Measurements from ENCODE around the gene FIGLA.
"Not testable (repeated sequence)": the region's sequence is repeated elsewhere in the genome, so short reads cannot be mapped to it uniquely, and the experiment has no call there.

DNA sequence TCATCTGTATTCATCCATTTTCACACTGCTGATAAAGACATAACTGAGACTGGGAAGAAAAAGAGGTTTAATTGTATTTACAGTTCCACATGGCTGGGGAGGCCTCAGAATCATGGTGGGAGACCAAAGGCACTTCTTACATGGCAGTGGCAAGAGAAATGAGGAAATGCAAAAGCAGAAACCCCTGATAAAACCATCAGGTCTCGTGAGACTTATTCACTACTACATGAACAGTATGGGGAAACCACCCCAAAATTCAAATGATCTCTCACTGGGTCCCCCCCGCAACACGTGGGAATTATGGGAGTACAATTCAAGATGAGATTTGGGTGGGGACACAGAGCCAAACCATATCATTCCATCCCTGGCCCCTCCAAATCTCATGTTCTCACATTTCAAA lies 7.6 kb upstream of the FIGLA start:
- TF ChIP-seq POLR2AphosphoS5 (IDR thresholded peaks at IDR 0.05; ENCODE audit: low read depth, low read length); POLR2A (IDR thresholded peaks at IDR 0.05; ENCODE audit: borderline replicate concordance, extremely low read depth, insufficient read depth, insufficient read length); SRF (IDR thresholded peaks at IDR 0.05; ENCODE audit: low read depth): not testable (repeated sequence)
- TF ChIP-seq, protein P1, sequence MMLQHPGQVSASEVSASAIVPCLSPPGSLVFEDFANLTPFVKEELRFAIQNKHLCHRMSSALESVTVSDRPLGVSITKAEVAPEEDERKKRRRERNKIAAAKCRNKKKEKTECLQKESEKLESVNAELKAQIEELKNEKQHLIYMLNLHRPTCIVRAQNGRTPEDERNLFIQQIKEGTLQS (IDR thresholded peaks at IDR 0.05): not testable (repeated sequence)
- TF ChIP-seq, protein P2, sequence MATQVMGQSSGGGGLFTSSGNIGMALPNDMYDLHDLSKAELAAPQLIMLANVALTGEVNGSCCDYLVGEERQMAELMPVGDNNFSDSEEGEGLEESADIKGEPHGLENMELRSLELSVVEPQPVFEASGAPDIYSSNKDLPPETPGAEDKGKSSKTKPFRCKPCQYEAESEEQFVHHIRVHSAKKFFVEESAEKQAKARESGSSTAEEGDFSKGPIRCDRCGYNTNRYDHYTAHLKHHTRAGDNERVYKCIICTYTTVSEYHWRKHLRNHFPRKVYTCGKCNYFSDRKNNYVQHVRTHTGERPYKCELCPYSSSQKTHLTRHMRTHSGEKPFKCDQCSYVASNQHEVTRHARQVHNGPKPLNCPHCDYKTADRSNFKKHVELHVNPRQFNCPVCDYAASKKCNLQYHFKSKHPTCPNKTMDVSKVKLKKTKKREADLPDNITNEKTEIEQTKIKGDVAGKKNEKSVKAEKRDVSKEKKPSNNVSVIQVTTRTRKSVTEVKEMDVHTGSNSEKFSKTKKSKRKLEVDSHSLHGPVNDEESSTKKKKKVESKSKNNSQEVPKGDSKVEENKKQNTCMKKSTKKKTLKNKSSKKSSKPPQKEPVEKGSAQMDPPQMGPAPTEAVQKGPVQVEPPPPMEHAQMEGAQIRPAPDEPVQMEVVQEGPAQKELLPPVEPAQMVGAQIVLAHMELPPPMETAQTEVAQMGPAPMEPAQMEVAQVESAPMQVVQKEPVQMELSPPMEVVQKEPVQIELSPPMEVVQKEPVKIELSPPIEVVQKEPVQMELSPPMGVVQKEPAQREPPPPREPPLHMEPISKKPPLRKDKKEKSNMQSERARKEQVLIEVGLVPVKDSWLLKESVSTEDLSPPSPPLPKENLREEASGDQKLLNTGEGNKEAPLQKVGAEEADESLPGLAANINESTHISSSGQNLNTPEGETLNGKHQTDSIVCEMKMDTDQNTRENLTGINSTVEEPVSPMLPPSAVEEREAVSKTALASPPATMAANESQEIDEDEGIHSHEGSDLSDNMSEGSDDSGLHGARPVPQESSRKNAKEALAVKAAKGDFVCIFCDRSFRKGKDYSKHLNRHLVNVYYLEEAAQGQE (IDR thresholded peaks at IDR 0.05; ENCODE audit: low read depth): not testable (repeated sequence)
- TF ChIP-seq, protein P3, sequence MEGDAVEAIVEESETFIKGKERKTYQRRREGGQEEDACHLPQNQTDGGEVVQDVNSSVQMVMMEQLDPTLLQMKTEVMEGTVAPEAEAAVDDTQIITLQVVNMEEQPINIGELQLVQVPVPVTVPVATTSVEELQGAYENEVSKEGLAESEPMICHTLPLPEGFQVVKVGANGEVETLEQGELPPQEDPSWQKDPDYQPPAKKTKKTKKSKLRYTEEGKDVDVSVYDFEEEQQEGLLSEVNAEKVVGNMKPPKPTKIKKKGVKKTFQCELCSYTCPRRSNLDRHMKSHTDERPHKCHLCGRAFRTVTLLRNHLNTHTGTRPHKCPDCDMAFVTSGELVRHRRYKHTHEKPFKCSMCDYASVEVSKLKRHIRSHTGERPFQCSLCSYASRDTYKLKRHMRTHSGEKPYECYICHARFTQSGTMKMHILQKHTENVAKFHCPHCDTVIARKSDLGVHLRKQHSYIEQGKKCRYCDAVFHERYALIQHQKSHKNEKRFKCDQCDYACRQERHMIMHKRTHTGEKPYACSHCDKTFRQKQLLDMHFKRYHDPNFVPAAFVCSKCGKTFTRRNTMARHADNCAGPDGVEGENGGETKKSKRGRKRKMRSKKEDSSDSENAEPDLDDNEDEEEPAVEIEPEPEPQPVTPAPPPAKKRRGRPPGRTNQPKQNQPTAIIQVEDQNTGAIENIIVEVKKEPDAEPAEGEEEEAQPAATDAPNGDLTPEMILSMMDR (IDR thresholded peaks at IDR 0.05 in 2 of 3, conservative IDR thresholded peaks at IDR 0.05 in 1 of 3; ENCODE audit: borderline replicate concordance in 1 of 3, insufficient read depth in 1 of 3, low read depth in 2 of 3, low read length in 2 of 3): not testable (repeated sequence)
